DOHH2 (cell line): ENCODE measurements around the gene AUTS2.

ENCODE experiments used
- EZH2phosphoT487 ChIP-seq: fragments of 200-600 bp; sonication (generic); IDR thresholded peaks from 2 replicates; pipeline ENCODE4 v1.6.1; 2017; ENCODE audit warnings: borderline replicate concordance, mild to moderate bottlenecking, antibody characterized with exemption, low read length, moderate library complexity, mixed read lengths
- TF ChIP-seq, protein P1 (sequence below): fragments of 200-600 bp; sonication (generic); IDR thresholded peaks from one replicate; pipeline ENCODE4 v1.5.1; 2014; ENCODE audit warnings: antibody characterized with exemption, mild to moderate bottlenecking, low read depth, low read length; ENCODE audit not compliant: poor library complexity, severe bottlenecking

DNA sequence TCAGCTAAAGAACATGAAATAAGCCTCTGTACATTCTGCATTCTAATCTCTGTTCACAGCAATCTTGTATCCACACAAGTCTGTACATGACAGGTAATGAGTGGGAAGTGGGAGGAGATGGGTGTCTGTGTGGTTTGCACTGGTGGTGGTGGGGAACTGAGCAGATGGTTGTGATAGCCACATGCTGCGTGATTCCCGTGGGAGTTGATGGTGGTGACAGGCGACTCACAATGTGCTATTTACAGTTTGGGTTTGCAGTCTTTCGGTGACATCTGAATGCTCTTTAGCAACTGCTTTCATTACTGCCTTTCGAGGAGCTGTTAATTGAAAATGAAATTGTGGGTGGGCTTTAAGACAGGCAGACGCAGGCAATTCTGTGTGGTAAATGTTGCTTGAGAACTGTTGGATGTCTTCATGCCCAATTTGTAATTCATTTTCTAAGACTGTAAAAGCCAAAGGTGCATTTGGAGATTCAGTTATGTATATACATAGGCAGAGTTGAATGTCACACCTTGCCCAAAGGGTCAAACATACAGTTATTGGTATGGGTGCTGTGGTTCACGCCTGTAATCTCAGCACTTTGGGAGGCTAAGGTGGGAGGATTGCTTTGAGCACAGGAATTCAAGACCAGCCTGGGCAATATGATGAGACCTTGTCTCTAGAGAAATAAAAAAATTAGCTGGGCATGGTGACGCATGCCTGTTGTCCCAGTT is 308.2 kb downstream of the AUTS2 start:
- TF ChIP-seq, protein P1, sequence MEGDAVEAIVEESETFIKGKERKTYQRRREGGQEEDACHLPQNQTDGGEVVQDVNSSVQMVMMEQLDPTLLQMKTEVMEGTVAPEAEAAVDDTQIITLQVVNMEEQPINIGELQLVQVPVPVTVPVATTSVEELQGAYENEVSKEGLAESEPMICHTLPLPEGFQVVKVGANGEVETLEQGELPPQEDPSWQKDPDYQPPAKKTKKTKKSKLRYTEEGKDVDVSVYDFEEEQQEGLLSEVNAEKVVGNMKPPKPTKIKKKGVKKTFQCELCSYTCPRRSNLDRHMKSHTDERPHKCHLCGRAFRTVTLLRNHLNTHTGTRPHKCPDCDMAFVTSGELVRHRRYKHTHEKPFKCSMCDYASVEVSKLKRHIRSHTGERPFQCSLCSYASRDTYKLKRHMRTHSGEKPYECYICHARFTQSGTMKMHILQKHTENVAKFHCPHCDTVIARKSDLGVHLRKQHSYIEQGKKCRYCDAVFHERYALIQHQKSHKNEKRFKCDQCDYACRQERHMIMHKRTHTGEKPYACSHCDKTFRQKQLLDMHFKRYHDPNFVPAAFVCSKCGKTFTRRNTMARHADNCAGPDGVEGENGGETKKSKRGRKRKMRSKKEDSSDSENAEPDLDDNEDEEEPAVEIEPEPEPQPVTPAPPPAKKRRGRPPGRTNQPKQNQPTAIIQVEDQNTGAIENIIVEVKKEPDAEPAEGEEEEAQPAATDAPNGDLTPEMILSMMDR, result no peak
- TF ChIP-seq EZH2phosphoT487, result no peak
